Measurements from ENCODE around the gene C22orf31.
"Not testable (repeated sequence)": the region's sequence is repeated elsewhere in the genome, so short reads cannot be mapped to it uniquely, and the experiment has no call there.

C22orf31 gene

GRCh38 chr22:29061773-29062172 lies at the start of gene C22orf31:
Gene C22orf31, minus strand, starts transcription at chr22:29061831. Its CDS starts 39 bp downstream, at chr22:29061792.
- DNase-seq, result no peak

- no peak for DNase-seq
Measured at GRCh38 chr22:29110946-29111345, 49.3 kb upstream of the C22orf31 start.

GRCh38 chr22:29109822-29110221 lies 48.2 kb upstream of the C22orf31 start:
- no peak for DNase-seq

- DNase-seq, result no peak
Measured at GRCh38 chr22:29108137-29108536, 46.5 kb upstream of the C22orf31 start.

GRCh38 chr22:29106839-29107238 lies 45.2 kb upstream of the C22orf31 start:
- DNase-seq, result no peak

GRCh38 chr22:29105468-29105867 lies 43.8 kb upstream of the C22orf31 start:
- no peak for DNase-seq

GRCh38 chr22:29103121-29103520 lies 41.5 kb upstream of the C22orf31 start:
- DNase-seq, result no peak

- no peak for DNase-seq
Measured at GRCh38 chr22:29102300-29102699, 40.7 kb upstream of the C22orf31 start.

GRCh38 chr22:29098296-29098695 lies 36.7 kb upstream of the C22orf31 start:
- no peak for DNase-seq

GRCh38 chr22:29096736-29097669 lies 35.4 kb upstream of the C22orf31 start:
- no peak for DNase-seq

GRCh38 chr22:29095459-29095858 lies 33.8 kb upstream of the C22orf31 start:
- DNase-seq, result no peak

- no peak for DNase-seq
Measured at GRCh38 chr22:29093501-29094300, 32.1 kb upstream of the C22orf31 start.

GRCh38 chr22:29093030-29093429 lies 31.4 kb upstream of the C22orf31 start:
- no peak for DNase-seq

- DNase-seq, result no peak
Measured at GRCh38 chr22:29092243-29092642, 30.6 kb upstream of the C22orf31 start.

GRCh38 chr22:29090039-29090438 lies 28.4 kb upstream of the C22orf31 start:
- no peak for DNase-seq

- DNase-seq, result no peak
Measured at GRCh38 chr22:29089507-29089906, 27.9 kb upstream of the C22orf31 start.

- no peak for DNase-seq
Measured at GRCh38 chr22:29088809-29089208, 27.2 kb upstream of the C22orf31 start.

GRCh38 chr22:29087012-29087411 lies 25.4 kb upstream of the C22orf31 start:
- DNase-seq, result no peak

- no peak for DNase-seq
Measured at GRCh38 chr22:29083933-29084591, 22.4 kb upstream of the C22orf31 start.

GRCh38 chr22:29083576-29083932 lies 21.9 kb upstream of the C22orf31 start:
- DNase-seq, result not testable (repeated sequence)

- no peak for DNase-seq
Measured at GRCh38 chr22:29082826-29083545, 21.4 kb upstream of the C22orf31 start.

- DNase-seq, result no peak
Measured at GRCh38 chr22:29081517-29082236, 20.0 kb upstream of the C22orf31 start.

Measured in activated effector memory CD4-positive, alpha-beta T cell treated with Interleukin-2 at 50 U/mL for 16 hours (primary cell).